Cardiac muscle cell (in vitro differentiated cells and primary cell): Measurements from ENCODE around the gene THAP5. TPM values are rescaled to one million over a fixed set of nuclear protein-coding genes. Genes with fewer than 3 reads are reported as not detected.

ENCODE experiments used
- DNase-seq, 2 donors: peaks; one replicate each; pipeline versions ENCODE4 v3.0.0 to v3.0.0-alpha.2; 2010 to 2017; ENCODE audit warnings: low read depth in 1 of 2, low spot score in 1 of 2
- H3K27ac ChIP-seq: fragments of 200-600 bp; sonication (generic); 2 replicates; pipeline ENCODE4 v1.5.1; 2016
- H3K27me3 ChIP-seq: fragments of 200-600 bp; sonication (generic); 2 replicates; pipeline ENCODE4 v1.6.0; 2016; ENCODE audit warnings: control low read depth
- H3K36me3 ChIP-seq: fragments of 200-600 bp; sonication (generic); 2 replicates; pipeline ENCODE4 v1.5.1; 2016; ENCODE audit warnings: control low read depth
- H3K4me1 ChIP-seq: fragments of 200-600 bp; sonication (generic); 2 replicates; pipeline ENCODE4 v1.8.1; 2017; ENCODE audit warnings: low read depth, mild to moderate bottlenecking, mixed run types
- H3K4me3 ChIP-seq: fragments of 200-600 bp; sonication (generic); 2 replicates; pipeline ENCODE4 v1.5.1; 2016; ENCODE audit warnings: mild to moderate bottlenecking
- H3K9me3 ChIP-seq: fragments of 200-600 bp; sonication (generic); 2 replicates; pipeline ENCODE4 v1.5.1; 2017; ENCODE audit warnings: low read depth, mild to moderate bottlenecking, control low read depth
- polyA plus RNA-seq: library from polyadenylated mRNA; unstranded; fragments of >200 nt; fragmentation: Nextera tagmentation; extraction: Ambion mirVana; gene quantifications from 2 replicates; pipeline ENCODE4 v1.2.1, GENCODE V29; 2016
- total RNA-seq: library from RNA; depleted of rRNA; stranded (reverse); fragments of >200 nt; gene quantifications from 2 replicates; pipeline ENCODE4 v1.2.3, GENCODE V29; 2016
- TF ChIP-seq, protein P1 (sequence below): IDR thresholded peaks from 2 replicates; pipeline ENCODE4 v1.5.1; 2012; ENCODE audit warnings: low read depth, mild to moderate bottlenecking, low read length

THAP5 gene
- total and polyA plus RNA-seq, 2 experiments from 2014 or later = 20.2 to 24.1 TPM

DNA sequence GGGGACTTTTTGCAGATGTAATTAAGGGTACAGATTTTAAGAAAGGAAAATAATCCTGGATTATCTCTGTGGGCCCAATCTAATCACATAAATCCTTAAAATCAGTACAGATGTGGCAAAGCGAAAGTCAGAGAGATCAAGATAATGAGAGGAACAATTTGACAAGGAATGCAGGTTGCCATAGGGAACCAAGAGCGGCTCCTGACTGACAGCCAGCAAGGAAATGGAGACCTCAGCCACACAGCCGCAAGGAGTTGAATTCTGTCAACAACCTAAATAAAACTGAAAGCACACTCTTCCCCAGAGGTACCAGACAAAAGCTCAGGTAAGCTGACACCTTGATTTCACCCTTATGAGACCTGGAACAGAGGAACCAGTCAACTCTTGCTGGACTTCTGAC, 40.2 kb downstream of the THAP5 start:
- no peaks in the 10 kb centered on the region for H3K9me3 ChIP-seq
- no peaks in the 10 kb centered on the region for H3K36me3 ChIP-seq
- TF ChIP-seq, protein P1, sequence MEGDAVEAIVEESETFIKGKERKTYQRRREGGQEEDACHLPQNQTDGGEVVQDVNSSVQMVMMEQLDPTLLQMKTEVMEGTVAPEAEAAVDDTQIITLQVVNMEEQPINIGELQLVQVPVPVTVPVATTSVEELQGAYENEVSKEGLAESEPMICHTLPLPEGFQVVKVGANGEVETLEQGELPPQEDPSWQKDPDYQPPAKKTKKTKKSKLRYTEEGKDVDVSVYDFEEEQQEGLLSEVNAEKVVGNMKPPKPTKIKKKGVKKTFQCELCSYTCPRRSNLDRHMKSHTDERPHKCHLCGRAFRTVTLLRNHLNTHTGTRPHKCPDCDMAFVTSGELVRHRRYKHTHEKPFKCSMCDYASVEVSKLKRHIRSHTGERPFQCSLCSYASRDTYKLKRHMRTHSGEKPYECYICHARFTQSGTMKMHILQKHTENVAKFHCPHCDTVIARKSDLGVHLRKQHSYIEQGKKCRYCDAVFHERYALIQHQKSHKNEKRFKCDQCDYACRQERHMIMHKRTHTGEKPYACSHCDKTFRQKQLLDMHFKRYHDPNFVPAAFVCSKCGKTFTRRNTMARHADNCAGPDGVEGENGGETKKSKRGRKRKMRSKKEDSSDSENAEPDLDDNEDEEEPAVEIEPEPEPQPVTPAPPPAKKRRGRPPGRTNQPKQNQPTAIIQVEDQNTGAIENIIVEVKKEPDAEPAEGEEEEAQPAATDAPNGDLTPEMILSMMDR = no peak
- peaks cover 9% of the 10 kb centered on the region for H3K4me1 ChIP-seq
- no peak overlapping the region for H3K27ac ChIP-seq
- no peak for DNase-seq
- no peak overlapping the region for H3K4me3 ChIP-seq
- no peaks in the 10 kb centered on the region for H3K27me3 ChIP-seq

DNA sequence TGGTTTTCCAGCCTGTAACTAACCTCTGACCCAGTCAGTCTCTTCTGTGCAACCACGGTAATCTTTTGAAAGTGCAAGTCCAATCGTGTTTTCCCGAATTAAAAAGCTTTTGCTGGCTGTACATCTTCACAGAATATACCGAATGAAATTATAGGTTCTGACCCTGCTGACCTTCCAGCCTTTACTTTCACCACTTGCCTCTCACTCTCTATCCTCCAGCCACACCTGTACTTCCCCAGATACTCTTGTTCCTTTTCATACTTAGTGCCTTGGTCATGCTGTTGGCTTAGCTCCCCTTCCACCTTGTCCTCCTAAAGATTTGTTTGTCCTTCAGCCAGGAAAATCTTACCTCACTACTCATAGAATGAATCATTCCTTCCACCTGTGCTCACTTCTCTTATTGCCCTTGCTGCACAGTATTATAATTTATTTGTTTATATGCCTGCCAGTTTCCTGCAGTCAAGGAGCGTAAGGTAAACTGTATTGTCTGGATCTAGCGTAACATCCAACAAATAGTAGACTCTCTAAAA, 41.3 kb downstream of the THAP5 start:
- no peak for DNase-seq
- peak overlapping the region; percentile 97 for H3K27ac ChIP-seq
- no peaks in the 10 kb centered on the region for H3K27me3 ChIP-seq
- no peaks in the 10 kb centered on the region for H3K9me3 ChIP-seq
- H3K4me3 ChIP-seq = no peak overlapping the region
- H3K36me3 ChIP-seq = no peaks in the 10 kb centered on the region
- TF ChIP-seq, protein P1 = no peak
- H3K4me1 ChIP-seq = peaks cover 18% of the 10 kb centered on the region

DNA sequence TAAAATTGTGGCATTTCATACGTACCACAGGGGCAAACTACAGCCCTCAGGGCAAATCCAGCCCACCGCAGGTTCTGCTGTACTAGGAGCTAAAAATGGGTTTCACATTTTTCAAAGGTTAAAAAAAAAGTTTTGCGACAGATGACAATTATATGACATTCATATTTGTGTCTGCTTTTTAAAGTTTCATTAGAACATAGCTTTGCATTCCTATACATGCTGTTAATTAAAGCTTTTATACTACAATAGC, 42.8 kb downstream of the THAP5 start:
- no peak for DNase-seq
- no peaks in the 10 kb centered on the region for H3K9me3 ChIP-seq
- peak overlapping the region; percentile 46 for H3K4me3 ChIP-seq
- TF ChIP-seq, protein P1 = no peak
- no peaks in the 10 kb centered on the region for H3K36me3 ChIP-seq
- no peaks in the 10 kb centered on the region for H3K27me3 ChIP-seq
- peak overlapping the region; percentile 97 for H3K27ac ChIP-seq
- peaks cover 24% of the 10 kb centered on the region for H3K4me1 ChIP-seq

DNA sequence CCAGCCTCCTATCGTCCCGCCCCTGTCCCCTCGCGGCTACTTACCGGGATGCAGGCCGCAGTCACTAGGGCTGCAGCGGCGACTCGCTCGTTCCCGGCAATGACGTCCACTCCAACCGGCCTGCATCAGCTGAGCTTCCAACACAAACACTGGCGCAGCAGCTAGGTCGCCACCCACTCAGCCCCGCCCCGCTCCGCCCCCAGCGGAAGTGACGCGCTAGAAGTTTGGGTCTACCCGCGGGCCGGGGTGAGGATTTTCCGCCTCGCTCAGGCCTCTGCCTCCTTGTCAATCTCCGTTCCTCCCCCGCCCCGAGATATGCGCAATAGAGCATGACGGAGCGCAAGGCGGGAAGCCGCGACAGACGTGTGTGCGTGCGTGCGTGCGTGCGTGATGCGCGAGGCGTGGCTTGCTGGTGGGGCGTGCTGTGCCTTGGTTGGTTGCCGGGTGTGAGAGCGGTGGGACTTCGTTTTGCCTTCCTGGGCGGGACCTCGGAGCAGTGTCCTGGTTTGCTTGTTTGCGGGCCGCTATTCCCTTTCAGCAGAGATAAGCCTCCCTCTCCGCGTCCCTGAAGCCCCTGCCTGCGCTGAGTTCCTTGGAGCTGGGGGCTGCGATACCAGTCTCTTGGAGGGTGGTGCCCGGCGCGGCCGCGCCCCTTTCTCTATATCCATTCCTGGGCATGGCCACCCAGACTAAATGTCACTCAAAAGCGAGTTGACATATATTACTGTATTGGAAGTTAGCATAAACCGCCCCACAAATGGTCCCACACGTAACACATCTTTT, 43.3 kb downstream of the THAP5 start, which contains the start of gene PNPLA8:
Gene PNPLA8, minus strand, starts transcription at position 151 of the 783 bp plus-strand sequence. CDS start 10,644 bp downstream, outside the sequence.
- TF ChIP-seq, protein P1 = no peak
- no peaks in the 10 kb centered on the region for H3K27me3 ChIP-seq
- peak within 1 kb of the TSS; percentile 46 for H3K4me3 ChIP-seq
- H3K27ac ChIP-seq = peak within 1 kb of the TSS; percentile 97
- DNase-seq = peak; percentile 99 to 100
- H3K4me1 ChIP-seq = peaks cover 24% of the 10 kb centered on the region
- H3K36me3 ChIP-seq = no peaks in the 10 kb centered on the region
- H3K9me3 ChIP-seq = no peaks in the 10 kb centered on the region

DNA sequence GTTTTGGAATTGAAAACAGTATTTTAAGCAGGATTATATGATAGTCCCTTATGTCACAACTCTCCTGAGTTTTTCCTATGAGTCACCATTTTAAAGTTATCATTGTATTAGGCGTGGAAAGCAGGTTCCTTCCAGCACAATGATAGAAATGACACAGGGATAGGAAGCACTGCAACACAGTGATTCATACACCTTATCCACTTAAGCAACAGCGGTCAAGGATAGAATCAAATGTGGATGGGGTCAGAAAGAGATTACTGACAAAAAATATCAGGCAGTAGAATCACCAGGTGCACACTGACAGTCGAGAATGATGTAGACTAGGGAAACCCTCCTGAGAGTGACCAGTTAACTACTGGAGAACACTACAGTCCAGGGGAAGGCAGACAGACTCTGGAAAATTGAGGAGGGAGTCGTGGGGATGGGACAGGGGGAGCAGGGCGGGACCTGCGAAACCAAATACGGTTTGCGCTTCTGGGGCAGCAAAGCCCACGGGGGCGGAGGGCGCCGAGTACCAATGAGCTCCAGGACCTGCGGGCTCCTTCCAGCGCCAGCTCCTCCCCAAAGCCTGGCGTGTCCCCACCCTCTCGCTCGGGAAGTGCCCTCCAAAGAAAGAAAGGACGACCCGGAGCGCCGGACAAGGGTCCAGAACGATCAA, 44.0 kb downstream of the THAP5 start:
- no peaks in the 10 kb centered on the region for H3K36me3 ChIP-seq
- H3K4me1 ChIP-seq = peaks cover 24% of the 10 kb centered on the region
- no peaks in the 10 kb centered on the region for H3K9me3 ChIP-seq
- peak overlapping the region; percentile 97 for H3K27ac ChIP-seq
- H3K4me3 ChIP-seq = peak overlapping the region; percentile 46
- TF ChIP-seq, protein P1 = no peak
- DNase-seq = peak; percentile 88 to 93
- H3K27me3 ChIP-seq = no peaks in the 10 kb centered on the region
